GM21423 (cell line): ENCODE measurements around the gene RABEP1.

Source experiments
- ATAC-seq: cut with Tn5 transposase; IDR thresholded peaks from one replicate; pipeline ENCODE4 v1.9.1; 2021; ENCODE audit warnings: mild to moderate bottlenecking, moderate library complexity; ENCODE audit not compliant: unreplicated experiment

RABEP1 gene

DNA sequence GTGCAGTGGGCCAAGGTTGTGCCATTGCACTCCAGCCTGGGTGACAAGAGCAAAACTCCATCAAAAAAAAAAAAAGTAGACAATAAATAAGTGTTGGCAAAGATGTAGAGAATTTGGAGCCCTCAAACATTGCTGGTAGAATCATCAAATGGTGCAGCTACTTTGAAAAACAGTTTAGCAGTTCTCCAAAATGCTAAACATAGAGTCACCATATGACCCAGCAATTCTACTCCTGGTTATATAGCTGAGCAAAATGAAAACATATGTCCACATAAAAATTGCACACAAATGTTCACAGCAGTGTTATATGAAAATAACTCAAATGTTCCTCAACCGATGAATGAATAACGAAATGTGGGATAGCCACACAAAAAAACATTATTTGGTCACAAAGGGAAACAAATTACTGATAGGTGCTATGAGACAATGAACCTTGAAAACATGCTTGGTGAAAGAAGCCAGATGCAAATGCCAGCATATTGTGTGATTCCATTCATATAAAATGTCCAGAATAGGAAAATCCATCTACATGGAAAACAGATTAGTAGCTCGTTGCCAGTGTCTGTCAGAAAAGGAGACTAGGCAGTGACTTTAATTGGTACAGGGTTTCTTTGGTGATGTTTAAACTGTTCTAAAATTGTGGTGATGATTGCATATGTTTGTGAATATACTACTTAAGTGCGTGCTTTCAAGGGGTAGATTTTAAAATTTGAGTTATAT lies 12.7 kb upstream of the RABEP1 start:
- no peak for ATAC-seq

DNA sequence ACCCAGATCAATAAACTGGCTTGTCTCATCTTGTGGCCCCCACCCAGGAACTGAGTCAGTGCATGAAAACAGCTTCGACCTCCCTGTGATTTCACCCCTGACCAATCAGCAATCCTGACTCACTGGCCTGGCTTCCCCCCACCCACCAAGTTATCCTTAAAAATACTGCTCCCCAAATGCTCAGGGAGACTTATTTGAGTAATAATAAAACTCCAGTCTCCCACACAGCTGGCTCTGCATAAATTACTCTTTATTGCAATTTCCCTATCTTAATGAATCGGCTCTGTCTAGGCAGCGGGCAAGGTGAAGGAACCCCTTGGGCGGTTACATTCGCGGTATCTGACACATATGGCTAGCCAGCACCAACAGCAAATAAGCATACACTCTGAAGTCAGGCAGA lies 9.8 kb upstream of the RABEP1 start:
- no peak for ATAC-seq

DNA sequence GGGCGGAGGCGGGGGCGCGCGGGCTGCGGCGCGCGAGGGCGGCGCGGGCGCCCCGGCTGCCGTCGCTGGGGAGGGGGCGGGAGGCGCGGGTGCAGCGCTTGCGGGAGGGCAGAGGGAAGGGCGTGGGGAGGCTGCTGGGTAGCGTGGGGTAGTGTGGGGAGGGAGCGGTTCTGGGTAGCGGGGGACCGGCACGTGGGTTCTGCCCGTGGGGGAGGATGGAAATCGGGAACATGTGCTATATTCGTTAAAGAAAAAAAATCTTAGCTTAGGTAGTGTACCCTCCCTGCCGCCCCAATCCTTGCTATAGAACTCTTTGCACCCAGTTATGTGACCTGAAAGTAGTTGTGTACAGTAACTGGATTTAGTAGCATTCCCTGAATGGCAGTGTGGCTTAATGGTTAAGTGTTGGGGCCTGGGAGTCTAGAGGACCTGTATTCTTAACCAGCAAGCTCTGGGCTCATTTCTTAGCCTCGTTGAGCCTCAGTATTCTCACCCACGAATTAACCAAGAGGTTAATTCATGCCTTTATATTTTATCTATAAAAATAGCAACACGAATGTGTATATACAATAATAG lies 646 bp downstream of the RABEP1 start:
- peak; percentile 4 for ATAC-seq

DNA sequence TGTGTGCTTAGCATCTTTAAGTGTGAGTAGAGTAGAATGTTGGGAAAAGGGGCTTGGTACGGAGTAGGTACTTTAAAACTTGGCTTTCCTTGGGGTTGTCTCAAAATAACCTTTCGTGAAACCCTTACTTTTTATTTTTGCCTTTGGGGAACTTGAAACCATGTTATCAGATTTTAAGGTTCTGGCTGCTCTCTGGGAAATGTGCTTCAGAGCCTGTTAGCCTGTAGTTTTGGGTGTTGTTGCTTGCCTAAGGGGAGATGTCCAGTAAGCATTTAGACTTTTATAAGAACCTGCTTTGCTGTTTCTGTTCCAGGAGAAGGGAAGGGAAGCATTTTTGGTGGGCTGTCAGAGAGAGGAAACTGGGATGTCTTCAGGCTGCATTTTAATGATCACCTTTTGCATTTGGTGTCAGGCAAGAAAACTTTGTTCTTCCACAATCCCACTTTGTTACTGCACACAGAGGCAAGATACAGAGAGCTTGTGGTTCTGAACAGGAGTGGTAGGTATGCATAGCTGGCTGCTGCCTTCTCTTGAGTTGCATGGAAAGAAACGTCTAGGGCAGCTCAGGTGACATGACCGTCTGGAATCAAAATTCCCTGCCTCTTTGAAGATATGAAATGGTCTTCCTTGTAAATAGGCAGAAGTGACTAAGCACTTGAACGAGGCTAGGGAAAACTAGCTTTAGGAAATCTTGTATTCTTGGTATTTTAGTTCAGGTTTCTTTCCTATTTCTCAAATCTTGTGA lies 1.7 kb downstream of the RABEP1 start:
- no peak for ATAC-seq

DNA sequence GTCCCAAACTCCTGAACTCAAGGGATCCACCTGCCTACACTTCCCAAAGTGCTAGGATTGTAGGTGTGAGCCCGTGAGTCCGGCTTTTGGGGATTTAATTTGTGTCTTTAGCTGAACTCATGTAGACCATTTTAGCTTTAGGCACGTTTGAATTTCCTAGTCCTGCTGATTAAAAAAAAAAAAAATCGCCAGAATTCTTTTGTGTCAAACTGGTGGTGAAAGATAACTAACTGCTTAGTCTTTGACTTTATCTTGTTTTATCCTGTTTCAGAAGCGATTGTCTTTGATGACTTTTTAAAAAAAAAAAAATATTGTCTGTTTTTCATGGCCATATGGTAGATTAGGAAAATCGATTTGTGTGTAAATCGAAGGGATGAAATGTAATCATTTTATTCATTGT lies 2.6 kb downstream of the RABEP1 start:
- ATAC-seq = no peak

DNA sequence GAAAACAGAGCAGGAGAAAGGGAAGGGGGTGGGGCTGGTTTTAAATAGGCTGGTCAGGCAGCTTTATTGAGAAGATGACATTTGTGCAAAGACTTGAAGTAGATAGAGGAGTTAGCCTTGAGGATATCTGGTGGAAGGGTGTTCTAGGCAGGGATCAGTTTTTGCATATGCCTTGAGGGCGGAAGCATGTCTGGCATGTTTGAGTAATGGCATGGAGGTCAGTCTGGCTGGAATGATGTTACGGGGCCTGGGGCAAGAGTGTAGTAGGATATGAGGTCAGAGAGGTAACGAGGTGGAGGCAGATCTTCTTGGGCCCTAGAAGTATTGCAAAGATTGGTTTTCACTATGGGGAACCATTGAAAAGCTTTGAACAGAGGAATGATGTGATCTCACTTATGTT lies 4.8 kb downstream of the RABEP1 start:
- ATAC-seq = no peak

DNA sequence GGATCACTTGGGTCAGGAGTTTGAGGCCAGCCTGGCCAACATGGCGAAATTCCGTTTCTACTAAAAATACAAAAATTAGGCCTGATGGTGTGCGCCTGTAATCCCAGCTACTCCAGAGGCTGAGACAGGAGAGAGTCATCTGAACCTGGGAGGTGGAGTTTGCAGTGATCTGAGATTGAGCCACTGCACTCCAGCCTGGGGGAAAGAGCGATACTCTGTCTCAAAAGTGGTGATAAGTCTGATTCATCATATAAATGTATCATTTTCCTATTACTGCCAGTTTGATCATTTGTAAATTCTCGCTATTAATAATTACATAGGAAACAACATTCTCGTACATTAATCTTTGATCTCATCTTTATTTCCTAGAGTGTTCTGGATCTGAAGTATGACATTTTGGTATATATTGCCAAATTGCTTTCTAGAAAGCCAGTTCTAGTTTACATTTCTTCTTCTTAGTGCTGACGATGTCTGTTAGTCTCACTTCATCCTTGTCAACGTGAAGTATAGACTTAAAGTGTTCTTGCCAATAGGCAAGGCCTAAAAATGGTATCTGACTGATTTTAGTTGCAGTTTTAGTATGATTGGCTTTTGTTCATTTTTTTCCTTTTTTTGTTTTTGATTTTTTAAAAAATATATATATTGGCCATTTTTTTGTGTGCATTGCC lies 9.7 kb downstream of the RABEP1 start:
- no peak for ATAC-seq

DNA sequence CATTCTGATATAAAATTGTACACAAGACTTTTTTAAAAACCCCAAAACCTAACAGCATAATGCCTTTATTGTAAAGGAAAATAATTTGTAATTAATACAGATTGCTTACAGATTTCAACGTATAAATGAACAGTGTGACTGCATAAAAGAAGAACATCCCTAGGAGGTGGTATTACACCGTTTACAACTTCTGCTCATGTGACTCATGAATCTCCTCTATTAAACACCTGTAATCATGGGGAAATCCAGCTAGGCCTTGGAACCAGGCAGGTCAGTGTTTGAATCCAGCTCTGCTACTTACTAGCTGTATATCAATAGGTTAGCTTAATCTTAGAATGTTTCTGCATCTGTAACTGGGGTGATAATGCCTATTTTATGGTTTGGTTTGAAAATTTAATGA lies 15.2 kb downstream of the RABEP1 start:
- ATAC-seq = no peak

DNA sequence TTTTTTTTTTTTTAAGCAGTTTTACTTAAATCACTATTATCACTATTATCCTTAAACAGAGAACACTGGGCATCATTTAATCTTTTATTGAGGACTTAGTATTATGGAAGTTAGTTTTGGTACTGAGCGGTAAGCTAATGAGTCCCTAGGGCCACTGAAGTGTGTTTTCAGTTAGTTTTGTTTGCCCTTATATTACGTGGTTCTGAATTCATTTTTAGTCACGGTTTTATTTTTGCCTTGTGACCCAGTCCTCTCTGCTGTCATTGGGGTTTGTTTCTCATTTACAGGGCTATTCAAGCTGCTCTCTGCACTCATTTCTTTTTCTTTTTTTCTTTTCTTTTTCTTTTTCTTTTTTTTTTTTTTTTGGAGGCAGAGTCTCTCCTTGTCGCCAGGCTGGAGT lies 17.3 kb downstream of the RABEP1 start:
- no peak for ATAC-seq

DNA sequence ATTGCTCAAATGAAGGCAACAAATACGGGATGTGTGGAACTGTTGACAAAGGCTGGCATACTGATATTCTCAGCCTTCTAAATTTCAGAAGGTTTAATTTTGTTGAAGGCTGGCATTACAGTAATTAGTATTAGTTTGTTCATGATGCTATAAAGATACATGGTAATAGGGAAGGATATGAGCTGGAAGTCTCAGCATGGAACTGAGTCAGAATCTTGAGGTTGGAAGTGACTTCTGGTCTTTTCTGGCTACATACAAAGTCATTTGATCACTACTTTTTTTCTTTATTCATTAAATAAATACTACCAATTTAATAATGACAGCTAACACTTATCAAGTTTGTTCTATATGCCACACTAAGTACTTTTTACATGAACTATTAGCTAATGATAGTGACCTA lies 22.6 kb downstream of the RABEP1 start:
- ATAC-seq = no peak

DNA sequence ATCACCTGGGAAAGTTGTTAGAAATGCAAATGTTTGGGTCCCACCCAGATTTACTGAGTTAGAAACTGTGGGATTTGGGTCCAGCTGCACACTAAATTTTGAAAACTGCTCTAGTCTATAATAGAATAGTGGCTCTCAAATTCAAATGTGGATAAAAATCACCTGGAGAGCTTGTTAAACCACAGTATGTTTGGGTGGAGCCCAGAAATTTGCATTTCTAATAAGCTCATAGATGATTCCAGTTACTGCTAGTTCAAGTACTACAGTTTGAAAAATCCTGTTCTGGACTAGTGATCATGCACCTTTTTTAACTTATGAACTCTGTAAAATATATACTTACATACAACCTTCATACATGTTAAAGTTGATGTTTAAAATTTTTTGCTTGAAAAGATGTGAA lies 27.8 kb downstream of the RABEP1 start:
- no peak for ATAC-seq

DNA sequence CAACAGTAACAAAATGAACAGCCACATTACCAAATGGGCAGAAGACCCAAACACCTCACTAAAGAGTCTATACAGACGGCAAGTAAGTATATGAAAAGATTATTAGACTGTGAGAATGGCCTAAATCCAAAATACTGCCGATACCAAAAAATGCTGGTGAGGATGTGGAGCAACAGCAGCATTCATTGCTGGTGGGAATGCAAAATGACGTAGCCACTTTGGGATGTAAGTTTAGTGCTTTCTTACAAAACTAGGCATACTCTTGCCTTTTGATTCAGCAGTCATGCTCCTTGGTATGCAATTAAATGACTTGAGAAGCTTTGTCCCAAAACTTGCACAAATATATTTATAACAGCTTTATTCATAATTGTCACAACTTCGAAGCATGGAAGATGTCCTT lies 43.8 kb downstream of the RABEP1 start:
- no peak for ATAC-seq

DNA sequence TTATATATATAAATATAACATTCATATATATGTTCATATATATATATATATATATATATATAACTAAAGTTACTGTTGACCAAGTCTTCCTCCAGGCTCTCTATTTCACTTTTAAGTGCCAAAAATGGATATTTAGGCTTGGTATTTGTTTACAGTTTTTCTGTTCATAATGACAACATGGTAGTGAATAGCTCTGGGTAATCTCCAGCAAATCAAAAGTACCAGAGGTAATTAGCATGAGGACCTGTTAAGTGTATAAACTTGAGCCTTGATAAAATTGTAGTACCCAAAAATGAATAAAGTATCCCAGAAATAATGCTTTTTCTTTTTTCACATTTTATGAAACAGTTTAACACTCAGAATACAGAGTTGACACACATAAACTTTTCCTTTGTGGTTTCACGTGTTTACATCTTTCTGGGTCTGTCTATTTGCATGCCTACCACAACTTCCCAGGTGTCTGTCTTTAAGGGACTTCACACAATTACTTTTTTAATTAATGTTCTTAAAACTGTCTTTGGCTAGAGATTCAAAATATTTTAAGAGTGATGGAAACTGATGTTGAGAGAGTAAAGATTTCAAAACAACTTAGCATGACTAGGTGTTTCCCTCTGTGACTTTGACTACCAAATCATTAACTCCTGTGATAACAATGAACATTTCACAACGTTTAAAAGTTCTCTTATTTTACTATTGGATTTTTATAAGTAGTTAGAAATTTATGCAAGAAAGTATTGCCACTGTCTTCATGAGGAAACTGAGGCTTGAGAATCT lies 47.9 kb downstream of the RABEP1 start:
- peak; percentile 42 for ATAC-seq

DNA sequence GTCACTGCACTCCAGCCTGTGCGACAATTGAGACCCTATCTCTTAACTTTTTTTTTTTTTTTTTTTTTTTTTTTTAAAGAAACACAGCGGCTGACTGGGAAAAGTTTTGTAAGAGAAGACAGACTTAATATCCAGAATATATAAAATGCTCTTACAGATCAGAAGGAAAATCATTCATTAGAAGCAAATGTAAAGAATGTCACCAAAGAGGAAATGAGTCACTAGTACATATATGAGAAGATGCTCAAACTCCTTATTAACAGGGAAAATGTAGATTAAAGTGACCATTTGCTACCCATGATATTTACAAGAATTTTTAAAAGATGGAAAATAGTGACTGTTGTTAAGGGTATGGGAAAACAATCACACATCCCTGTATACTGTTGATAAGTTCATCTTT lies 48.9 kb downstream of the RABEP1 start:
- ATAC-seq = no peak

DNA sequence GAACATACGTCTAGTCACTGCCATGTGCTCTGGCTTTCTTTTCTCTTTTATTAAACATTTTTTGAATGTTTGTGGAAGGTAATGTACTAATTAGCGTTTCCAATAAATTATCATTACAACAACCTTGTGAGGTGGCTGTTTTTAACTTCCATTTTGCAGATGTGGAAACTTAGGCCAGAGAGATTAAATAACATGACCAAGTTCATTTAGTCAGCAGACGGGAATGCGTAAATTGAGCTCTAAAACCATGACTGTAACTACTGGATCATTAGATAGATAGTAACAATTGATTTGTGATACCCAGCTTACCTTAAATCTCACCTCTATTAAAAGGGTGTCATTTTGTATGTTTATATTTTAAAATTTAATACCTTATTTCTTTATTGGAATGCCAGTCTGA lies 49.4 kb downstream of the RABEP1 start:
- no peak for ATAC-seq

DNA sequence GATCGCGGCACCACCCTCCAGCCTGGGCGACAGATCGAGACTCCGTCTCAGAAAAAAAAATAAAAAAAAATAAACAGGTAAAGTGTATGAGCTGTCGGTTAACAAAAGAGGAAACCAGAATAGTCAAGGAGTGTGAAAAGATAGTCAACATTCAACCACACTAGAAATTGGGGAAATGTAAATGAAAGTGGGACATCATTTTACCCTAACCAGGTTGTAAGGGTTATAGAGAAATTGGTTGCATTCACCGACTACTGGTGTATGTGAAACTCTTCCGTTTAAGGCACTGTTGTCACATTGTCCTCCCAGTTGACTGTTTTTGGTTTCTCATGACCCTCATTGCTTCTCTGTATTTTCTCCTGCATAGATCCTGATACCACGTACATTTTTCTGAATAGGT lies 62.8 kb downstream of the RABEP1 start:
- no peak for ATAC-seq

DNA sequence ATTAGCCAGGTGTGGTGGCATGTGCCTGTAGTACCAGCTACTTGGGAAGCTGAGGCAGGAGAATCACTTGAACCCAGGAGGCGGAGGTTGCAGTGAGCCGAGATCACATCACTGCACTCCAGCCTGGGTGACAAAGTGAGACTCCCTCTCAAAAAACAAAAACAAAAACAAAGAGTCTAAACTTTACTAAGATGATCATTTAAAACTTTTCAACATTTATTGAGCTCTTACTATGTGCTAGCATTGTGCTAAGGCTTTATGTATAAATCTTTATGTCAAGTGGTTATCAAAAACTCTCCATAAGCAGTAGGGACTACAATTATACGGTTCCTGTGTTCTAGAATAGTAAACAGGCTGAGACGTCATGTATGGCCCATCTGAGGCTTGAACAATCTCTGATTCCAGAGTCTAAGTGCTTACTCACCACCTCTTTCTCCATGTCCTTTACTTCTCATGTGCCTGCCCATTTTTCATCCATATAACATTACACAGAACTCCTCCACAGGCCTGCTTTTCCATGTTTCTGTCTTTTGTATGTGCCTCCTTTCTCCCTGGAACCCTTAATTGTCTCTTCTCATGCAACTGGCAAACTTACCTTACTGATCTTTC lies 70.7 kb downstream of the RABEP1 start:
- ATAC-seq = no peak

DNA sequence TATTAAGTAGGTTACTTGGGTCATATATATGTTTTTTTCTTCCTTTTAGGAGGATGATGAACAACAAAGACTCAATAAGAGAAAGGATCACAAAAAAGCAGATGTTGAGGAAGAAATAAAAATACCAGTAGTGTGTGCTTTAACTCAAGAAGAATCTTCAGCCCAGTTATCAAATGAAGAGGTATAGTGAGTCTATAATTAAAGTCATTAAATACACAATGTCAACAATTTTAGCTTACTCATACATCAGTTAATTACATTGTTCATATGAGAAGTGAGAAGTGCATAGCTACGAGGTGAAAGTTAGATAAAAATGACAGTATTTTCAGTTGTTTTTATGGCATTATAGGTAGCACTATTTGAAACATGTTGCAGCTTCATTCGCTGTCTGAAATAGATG lies 72.2 kb downstream of the RABEP1 start:
- ATAC-seq = no peak

DNA sequence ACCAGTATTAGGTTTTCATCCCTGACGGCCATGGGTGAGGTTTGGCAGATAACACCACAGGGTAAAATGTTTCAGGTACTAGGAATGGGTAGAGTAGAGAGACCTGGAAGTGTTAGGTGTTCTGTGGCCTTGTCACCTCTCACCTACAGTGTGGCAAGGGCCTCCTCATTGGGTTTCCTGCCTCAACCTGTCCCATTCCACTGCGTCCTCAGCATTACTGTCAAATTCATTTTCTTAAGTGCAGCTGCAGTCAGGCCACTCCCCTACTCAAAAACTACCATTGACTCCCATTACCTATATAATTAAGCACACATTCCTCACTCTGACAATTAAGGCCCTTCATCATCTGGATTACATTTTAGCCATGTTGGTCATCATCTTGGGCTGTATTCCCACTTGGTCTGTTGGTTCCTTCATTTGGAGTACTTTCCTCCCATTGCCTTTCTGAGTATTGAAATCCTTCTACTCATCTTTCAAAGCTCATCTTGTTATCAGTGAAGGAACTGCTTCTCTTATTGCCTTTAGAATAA lies 72.9 kb downstream of the RABEP1 start:
- no peak for ATAC-seq

DNA sequence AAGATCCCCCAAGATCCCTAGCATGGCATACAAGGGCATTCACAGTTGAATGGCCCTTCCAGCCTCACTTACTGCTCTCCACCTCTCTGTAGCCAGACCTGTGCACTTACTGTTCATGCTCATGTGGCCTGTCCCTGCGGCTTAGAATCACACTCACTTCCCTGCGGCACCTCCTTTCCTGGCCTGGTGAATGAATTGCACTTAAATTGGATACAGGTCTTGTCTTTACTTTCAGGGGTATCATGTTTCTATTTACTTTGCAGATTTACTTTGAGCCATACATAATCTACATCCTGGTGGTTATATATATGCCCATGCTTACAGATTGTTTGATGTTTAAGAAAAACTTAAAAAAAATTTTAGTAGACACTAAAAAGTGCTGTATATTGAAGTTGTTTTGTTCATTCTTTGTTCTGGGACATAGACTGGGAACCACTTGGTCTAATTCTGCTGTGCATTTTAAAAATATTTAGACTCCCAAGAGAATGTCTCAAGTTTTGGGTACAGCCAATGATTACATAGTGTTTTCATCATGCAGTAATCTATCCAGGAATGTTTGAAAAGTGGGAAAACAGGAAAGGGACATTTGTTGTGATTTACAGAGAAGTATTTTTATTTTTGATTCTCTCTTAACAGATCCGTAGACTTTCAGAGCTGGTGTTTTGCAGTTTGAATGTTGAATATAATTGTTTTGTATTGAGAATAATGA lies 73.5 kb downstream of the RABEP1 start:
- ATAC-seq = no peak
